ENCODE data around the gene CAPN12.

Gene CAPN12

DNA sequence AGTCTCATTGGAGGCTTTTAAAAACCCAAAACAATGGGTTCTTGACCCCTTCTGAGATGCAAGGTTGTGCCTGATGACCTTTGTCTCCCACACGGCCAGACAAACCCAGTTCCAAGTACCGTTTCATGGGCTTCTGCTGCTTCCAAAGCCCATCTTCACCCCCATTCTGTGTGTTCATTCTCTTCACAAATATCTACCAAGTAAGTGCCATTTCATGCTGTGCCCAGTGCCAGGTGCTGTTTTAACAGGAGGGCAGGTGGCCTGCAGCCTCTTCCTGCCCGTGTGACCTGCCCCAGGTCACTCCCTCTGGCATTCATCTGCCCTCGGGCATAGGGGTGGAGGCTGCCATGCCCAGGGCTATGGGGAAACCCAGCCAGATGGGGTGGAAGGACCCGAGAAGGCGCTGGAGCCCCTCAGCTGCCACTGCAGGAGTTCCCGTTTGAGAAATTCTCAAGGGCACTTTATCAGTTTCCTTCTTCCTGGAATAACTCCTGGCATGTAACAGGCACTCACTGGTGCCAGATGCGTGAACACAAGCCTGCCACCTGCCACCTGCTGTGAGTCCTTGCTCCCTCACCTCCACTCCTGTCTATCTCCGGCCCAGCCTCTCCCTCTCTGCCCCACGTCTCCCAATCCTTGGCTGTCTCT, 12.5 kb downstream of the CAPN12 start:
- H3K9ac ChIP-seq: no peak overlapping the region
- no peaks in the 10 kb centered on the region for H3K27me3 ChIP-seq (ENCODE audit: control insufficient read depth, insufficient read depth, low read length)
- TF ChIP-seq, protein P1, sequence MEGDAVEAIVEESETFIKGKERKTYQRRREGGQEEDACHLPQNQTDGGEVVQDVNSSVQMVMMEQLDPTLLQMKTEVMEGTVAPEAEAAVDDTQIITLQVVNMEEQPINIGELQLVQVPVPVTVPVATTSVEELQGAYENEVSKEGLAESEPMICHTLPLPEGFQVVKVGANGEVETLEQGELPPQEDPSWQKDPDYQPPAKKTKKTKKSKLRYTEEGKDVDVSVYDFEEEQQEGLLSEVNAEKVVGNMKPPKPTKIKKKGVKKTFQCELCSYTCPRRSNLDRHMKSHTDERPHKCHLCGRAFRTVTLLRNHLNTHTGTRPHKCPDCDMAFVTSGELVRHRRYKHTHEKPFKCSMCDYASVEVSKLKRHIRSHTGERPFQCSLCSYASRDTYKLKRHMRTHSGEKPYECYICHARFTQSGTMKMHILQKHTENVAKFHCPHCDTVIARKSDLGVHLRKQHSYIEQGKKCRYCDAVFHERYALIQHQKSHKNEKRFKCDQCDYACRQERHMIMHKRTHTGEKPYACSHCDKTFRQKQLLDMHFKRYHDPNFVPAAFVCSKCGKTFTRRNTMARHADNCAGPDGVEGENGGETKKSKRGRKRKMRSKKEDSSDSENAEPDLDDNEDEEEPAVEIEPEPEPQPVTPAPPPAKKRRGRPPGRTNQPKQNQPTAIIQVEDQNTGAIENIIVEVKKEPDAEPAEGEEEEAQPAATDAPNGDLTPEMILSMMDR (IDR thresholded peaks at IDR 0.05): no peak
- H2AFZ ChIP-seq: no peak overlapping the region
- H3K36me3 ChIP-seq (ENCODE audit: control insufficient read depth, insufficient read depth, low read length): no peaks in the 10 kb centered on the region
- H3K4me1 ChIP-seq: peaks cover 7% of the 10 kb centered on the region
- no peaks in the 10 kb centered on the region for H3K79me2 ChIP-seq
- H3K9me3 ChIP-seq (ENCODE audit: control insufficient read depth, low read length): no peaks in the 10 kb centered on the region
- peak overlapping the region; percentile 52 for H3K27ac ChIP-seq
- H3K4me3 ChIP-seq (ENCODE audit: low read depth, low read length): no peak overlapping the region
- H3K4me2 ChIP-seq (ENCODE audit: low read length): no peak overlapping the region

DNA sequence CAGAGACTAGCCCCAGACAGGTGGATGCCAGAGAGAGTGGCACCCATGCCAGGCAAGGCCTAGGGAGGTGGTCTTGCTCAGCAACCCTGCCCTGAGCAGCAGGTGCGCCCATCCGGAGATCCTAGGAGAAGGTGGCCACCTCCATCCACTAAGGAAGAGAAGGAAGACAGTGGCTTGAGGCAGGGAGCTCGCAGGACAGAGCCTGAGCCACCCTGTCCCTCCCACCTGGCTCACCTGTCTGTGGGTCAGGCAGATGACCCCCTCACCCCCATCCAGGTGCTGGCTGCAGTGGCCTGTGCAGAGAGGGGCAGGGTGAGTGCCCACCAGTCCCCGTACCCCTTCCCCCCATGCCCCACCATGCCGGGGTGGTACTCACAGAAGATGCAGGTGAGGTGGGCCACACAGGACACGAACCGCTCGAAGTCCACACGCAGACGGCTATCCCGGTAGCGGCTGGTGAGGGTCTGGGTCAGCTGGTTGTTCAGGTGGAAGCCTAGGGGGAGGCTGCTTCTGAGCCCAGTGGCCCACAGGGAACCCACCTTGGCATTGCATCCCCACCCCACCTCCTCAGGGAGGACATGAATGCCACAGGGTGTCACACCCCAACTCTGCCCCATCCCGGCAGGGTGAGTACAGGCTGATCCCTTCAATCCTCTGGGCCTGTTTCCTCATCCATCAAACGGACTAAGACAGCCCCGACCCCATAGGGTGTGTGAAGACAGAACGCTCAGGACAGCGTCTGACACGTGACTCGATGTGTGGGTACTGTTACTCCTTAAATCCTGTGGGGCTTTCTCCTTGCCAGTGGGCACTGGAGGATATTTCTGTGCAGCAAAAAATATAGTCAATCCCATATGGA, 13.3 kb downstream of the CAPN12 start:
- H3K27me3 ChIP-seq (ENCODE audit: control insufficient read depth, insufficient read depth, low read length): no peaks in the 10 kb centered on the region
- no peaks in the 10 kb centered on the region for H3K9me3 ChIP-seq (ENCODE audit: control insufficient read depth, low read length)
- peaks cover 3% of the 10 kb centered on the region for H3K79me2 ChIP-seq
- no peaks in the 10 kb centered on the region for H3K36me3 ChIP-seq (ENCODE audit: control insufficient read depth, insufficient read depth, low read length)
- TF ChIP-seq, protein P1 (IDR thresholded peaks at IDR 0.05): no peak
- no peak overlapping the region for H3K4me3 ChIP-seq (ENCODE audit: low read depth, low read length)
- no peak overlapping the region for H2AFZ ChIP-seq
- peaks cover 11% of the 10 kb centered on the region for H3K4me1 ChIP-seq
- H3K4me2 ChIP-seq (ENCODE audit: low read length): no peak overlapping the region
- no peak overlapping the region for H3K9ac ChIP-seq
- H3K27ac ChIP-seq: peak overlapping the region; percentile 52

DNA sequence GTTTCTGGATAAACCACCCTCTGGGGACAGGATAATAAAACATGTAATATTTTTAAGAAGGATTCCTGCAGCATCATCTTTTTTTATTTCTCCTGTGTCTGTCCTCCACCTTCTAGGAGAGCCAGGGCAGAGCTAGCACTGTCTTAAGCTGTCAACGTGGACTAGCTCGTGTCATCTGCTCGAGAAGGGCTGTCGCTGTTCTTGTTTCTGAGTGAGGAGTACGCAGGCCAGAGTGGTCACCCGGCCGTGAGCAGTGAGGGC, 13.9 kb downstream of the CAPN12 start:
- no peaks in the 10 kb centered on the region for H3K27me3 ChIP-seq (ENCODE audit: control insufficient read depth, insufficient read depth, low read length)
- no peak overlapping the region for H3K27ac ChIP-seq
- H3K9me3 ChIP-seq (ENCODE audit: control insufficient read depth, low read length): no peaks in the 10 kb centered on the region
- H3K4me1 ChIP-seq: peaks cover 11% of the 10 kb centered on the region
- H3K79me2 ChIP-seq: peaks cover 3% of the 10 kb centered on the region
- H2AFZ ChIP-seq: no peak overlapping the region
- H3K36me3 ChIP-seq (ENCODE audit: control insufficient read depth, insufficient read depth, low read length): no peaks in the 10 kb centered on the region
- H3K9ac ChIP-seq: no peak overlapping the region
- no peak overlapping the region for H3K4me2 ChIP-seq (ENCODE audit: low read length)
- H3K4me3 ChIP-seq (ENCODE audit: low read depth, low read length): no peak overlapping the region
- TF ChIP-seq, protein P1 (IDR thresholded peaks at IDR 0.05): no peak

DNA sequence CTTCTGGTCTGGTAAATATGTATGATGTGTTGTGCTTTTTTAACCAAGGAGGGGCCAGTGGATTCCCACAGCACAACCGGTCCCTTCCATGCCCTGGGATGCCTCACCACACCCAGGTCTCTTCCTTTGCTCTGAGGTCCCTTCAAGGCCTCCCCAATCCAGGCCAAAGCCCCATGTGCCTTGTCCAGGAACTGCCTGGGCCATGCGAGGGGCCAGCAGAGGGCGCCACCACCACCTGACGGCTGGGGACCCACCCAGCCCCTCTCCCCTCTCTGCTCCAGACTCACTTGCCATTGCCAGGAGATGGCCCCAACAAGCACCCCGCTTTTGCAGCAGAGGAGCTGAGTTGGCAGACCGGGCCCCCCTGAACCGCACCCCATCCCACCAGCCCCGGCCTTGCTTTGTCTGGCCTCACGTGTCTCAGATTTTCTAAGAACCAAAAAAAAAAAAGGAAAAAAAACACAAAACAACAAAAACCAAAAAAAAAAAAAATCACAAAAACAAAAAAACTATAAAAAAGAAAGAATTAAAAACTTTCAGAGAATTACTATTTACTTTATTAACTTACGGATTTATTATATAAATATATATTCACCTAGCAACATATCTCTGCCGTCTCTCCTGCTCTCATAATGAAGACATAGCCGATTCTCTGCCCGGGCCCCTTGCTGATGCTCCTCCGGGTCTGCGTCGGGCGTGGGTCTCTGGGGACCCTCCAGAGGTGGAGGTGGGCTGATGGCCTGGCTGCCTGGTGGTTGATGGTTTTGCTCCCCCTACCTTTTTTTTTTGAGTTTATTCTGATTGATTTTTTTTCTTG, 14.4 kb downstream of the CAPN12 start:
- Histone ChIP-seq H3K27me3 (ENCODE audit: control insufficient read depth, insufficient read depth, low read length) (no peaks in the 10 kb centered on the region), H3K4me2 (ENCODE audit: low read length) (no peak overlapping the region), H3K9me3 (ENCODE audit: control insufficient read depth, low read length) (no peaks in the 10 kb centered on the region), H3K79me2 (peaks cover 3% of the 10 kb centered on the region), H3K4me1 (peaks cover 10% of the 10 kb centered on the region), H3K9ac (no peak overlapping the region), H2AFZ (no peak overlapping the region), H3K27ac (peak overlapping the region; percentile 4), H3K36me3 (ENCODE audit: control insufficient read depth, insufficient read depth, low read length) (no peaks in the 10 kb centered on the region), H3K4me3 (ENCODE audit: low read depth, low read length) (no peak overlapping the region)
- TF ChIP-seq, protein P1 (IDR thresholded peaks at IDR 0.05): peak; percentile 87
